IMR-90 (cell line): ENCODE results near the gene ANGPTL7. TPM values are rescaled to one million over a fixed set of nuclear protein-coding genes. Genes with fewer than 3 reads are reported as not detected.

Experiments
- ATAC-seq: fragments of 200-7000 bp; cut with Tn5 transposase; 2 replicates; pipeline ENCODE4 v1.9.1; 2020; ENCODE audit warnings: low read depth, mild to moderate bottlenecking, moderate library complexity
- BruUV-seq: library from RNA; stranded (reverse); fragments of 400-500 nt; replicated peaks from 2 replicates; lab custom pipeline; 2021; lab: Mats Ljungman, UMichigan
- CTCF ChIA-PET: fragments of 300-600 bp; formaldehyde crosslinking; extraction: SDS; loops from one replicate; lab custom pipeline; 2021; ENCODE audit warnings: antibody characterized with exemption; lab: Yijun Ruan, JAX
- POLR2A ChIA-PET: fragments of 300-600 bp; sonication (Branson Sonifier 250); formaldehyde crosslinking; loops from one replicate; lab custom pipeline; 2022; ENCODE audit warnings: antibody characterized with exemption; ENCODE audit not compliant: unreplicated experiment; lab: Charles Lee
- DNase-seq: peaks from one replicate; pipeline ENCODE4 v3.0.0; 2013
- H2AFZ ChIP-seq: replicated peaks from 2 replicates; pipeline ENCODE3; 2013; ENCODE audit warnings: low read length, mild to moderate bottlenecking; ENCODE audit not compliant: poor library complexity
- H2AK5ac ChIP-seq: 2 replicates; pipeline ENCODE4 v1.6.1; 2013; ENCODE audit warnings: low read depth, low read length, inconsistent platforms
- H2AK9ac ChIP-seq: replicated peaks from 2 replicates; pipeline ENCODE3; 2013; ENCODE audit warnings: mild to moderate bottlenecking, low read depth, low read length, moderate library complexity; ENCODE audit not compliant: poor library complexity
- H2BK120ac ChIP-seq: 2 replicates; pipeline ENCODE4 v1.6.1; 2013; ENCODE audit warnings: low read depth, low read length, inconsistent platforms
- H2BK15ac ChIP-seq: 3 replicates; pipeline ENCODE4 v1.6.1; 2013; ENCODE audit warnings: low read depth, low read length, inconsistent platforms
- H2BK20ac ChIP-seq: 2 replicates; pipeline ENCODE4 v1.6.1; 2013; ENCODE audit warnings: low read depth, mild to moderate bottlenecking, inconsistent platforms, low read length, moderate library complexity
- H2BK5ac ChIP-seq: 2 replicates; pipeline ENCODE4 v1.6.1; 2013; ENCODE audit warnings: mild to moderate bottlenecking, low read depth, low read length, inconsistent platforms; ENCODE audit not compliant: poor library complexity, severe bottlenecking
- H3K14ac ChIP-seq: replicated peaks from 2 replicates; pipeline ENCODE4 v1.6.1; 2013; ENCODE audit warnings: low read depth, low read length, inconsistent platforms
- H3K18ac ChIP-seq: 2 replicates; pipeline ENCODE4 v1.6.1; 2013; ENCODE audit warnings: low read depth, low read length, control low read depth
- H3K23ac ChIP-seq: 2 replicates; pipeline ENCODE4 v1.6.1; 2013; ENCODE audit warnings: low read depth, low read length, inconsistent platforms
- H3K27ac ChIP-seq: 2 replicates; pipeline ENCODE4 v1.5.1; 2013; ENCODE audit warnings: mild to moderate bottlenecking, control low read depth, low read length; ENCODE audit not compliant: insufficient read depth
- H3K27me3 ChIP-seq: 2 replicates; pipeline ENCODE4 v1.6.1; 2013; ENCODE audit warnings: low read length; ENCODE audit not compliant: control insufficient read depth, insufficient read depth
- H3K36me3 ChIP-seq: 2 replicates; pipeline ENCODE4 v1.6.1; 2013; ENCODE audit warnings: low read length, mixed read lengths; ENCODE audit not compliant: control insufficient read depth, insufficient read depth
- H3K4ac ChIP-seq: 2 replicates; pipeline ENCODE4 v1.6.1; 2013; ENCODE audit warnings: low read depth, low read length, inconsistent platforms
- H3K4me1 ChIP-seq: 2 replicates; pipeline ENCODE4 v1.6.1; 2013; ENCODE audit warnings: low read length, mixed read lengths; ENCODE audit not compliant: control insufficient read depth, insufficient read depth
- H3K4me2 ChIP-seq: 2 replicates; pipeline ENCODE4 v1.6.1; 2013; ENCODE audit warnings: low read depth, mild to moderate bottlenecking, control low read depth, low read length, moderate library complexity
- H3K4me3 ChIP-seq: 2 replicates; pipeline ENCODE4 v1.5.1; 2013; ENCODE audit warnings: low read depth, mild to moderate bottlenecking, control low read depth, low read length, moderate library complexity; ENCODE audit not compliant: insufficient read depth
- H3K56ac ChIP-seq: 2 replicates; pipeline ENCODE4 v1.6.1; 2013; ENCODE audit warnings: low read length, inconsistent platforms; ENCODE audit not compliant: insufficient read depth; ENCODE audit errors: extremely low read depth
- H3K79me1 ChIP-seq, 2 experiments: 2 replicates each; pipeline ENCODE4 v1.6.1; 2013; ENCODE audit warnings: low read length in 2 of 2, inconsistent platforms in 1 of 2, low read depth in 1 of 2
- H3K9ac ChIP-seq: 2 replicates; pipeline ENCODE4 v1.6.1; 2013; ENCODE audit warnings: low read depth, low read length, control low read depth
- H3K9me1 ChIP-seq: 2 replicates; pipeline ENCODE4 v1.6.1; 2013; ENCODE audit warnings: low read length, inconsistent platforms; ENCODE audit not compliant: insufficient read depth
- H3K9me3 ChIP-seq: 2 replicates; pipeline ENCODE4 v1.6.1; 2013; ENCODE audit warnings: low read length; ENCODE audit not compliant: control insufficient read depth, insufficient read depth
- H4K20me1 ChIP-seq: 2 replicates; pipeline ENCODE4 v1.6.1; 2013; ENCODE audit warnings: low read length, inconsistent platforms; ENCODE audit not compliant: insufficient read depth
- H4K5ac ChIP-seq: 2 replicates; pipeline ENCODE4 v1.6.1; 2013; ENCODE audit warnings: mild to moderate bottlenecking, low read depth, low read length, control low read depth
- H4K8ac ChIP-seq, 2 experiments: 2 replicates each; pipeline ENCODE4 v1.6.1; 2013; ENCODE audit warnings: low read depth in 2 of 2, low read length in 2 of 2, control low read depth in 1 of 2, inconsistent platforms in 1 of 2
- H4K91ac ChIP-seq: 2 replicates; pipeline ENCODE4 v1.6.1; 2013; ENCODE audit warnings: low read depth, low read length, inconsistent platforms; ENCODE audit not compliant: insufficient read depth
- CEBPB ChIP-seq: IDR thresholded peaks from 2 replicates; pipeline ENCODE4 v1.6.1; 2012; ENCODE audit warnings: low read depth, low read length, improper control_type of control experiment
- CHD1 ChIP-seq: IDR thresholded peaks from 2 replicates; pipeline ENCODE4 v1.6.1; 2012; ENCODE audit warnings: low read depth, low read length, improper control_type of control experiment
- MAZ ChIP-seq: IDR thresholded peaks from 2 replicates; pipeline ENCODE4 v1.6.1; 2012; ENCODE audit warnings: low read depth, mild to moderate bottlenecking, low read length, improper control_type of control experiment, moderate library complexity, borderline replicate concordance
- MXI1 ChIP-seq: IDR thresholded peaks from 2 replicates; pipeline ENCODE4 v1.6.1; 2012; ENCODE audit warnings: low read depth, mild to moderate bottlenecking, low read length, moderate library complexity, borderline replicate concordance
- RCOR1 ChIP-seq: IDR thresholded peaks from 2 replicates; pipeline ENCODE4 v1.6.1; 2012; ENCODE audit warnings: mild to moderate bottlenecking, low read length, improper control_type of control experiment; ENCODE audit not compliant: insufficient replicate concordance
- RFX5 ChIP-seq: IDR thresholded peaks from 2 replicates; pipeline ENCODE4 v1.8.0; 2012; ENCODE audit warnings: low read depth, mild to moderate bottlenecking, low read length, moderate library complexity
- SMC3 ChIP-seq: fragments of 150-350 bp; IDR thresholded peaks from 2 replicates; pipeline ENCODE4 v1.6.1; 2016; ENCODE audit warnings: low read depth, mild to moderate bottlenecking, antibody characterized with exemption, low read length, moderate library complexity
- WGBS, 2 experiments: methylation state at CpG; one replicate each; pipeline versions ENCODE4 v1.1.5 to v1.1.7; 2013; ENCODE audit warnings: missing lambda C conversion rate in 2 of 2; ENCODE audit not compliant: insufficient read length in 1 of 2; ENCODE audit errors: extremely low coverage in 2 of 2; 5-methylcytosine and 5-hydroxymethylcytosine counted together
- dilution Hi-C: fragments of 300-500 bp; cut with HindIII; formaldehyde crosslinking; loops from one replicate; pipeline ENCODE4 v1.14.3; 2018; ENCODE audit warnings: low sequenced_read_pairs; ENCODE audit not compliant: unreplicated experiment
- in situ Hi-C: fragments of 300-500 bp; cut with MboI; formaldehyde crosslinking; loops from 3 replicates; pipeline ENCODE4 v1.14.3; 2019; ENCODE audit warnings: low sequenced_read_pairs, inconsistent platforms, mixed read lengths
- intact Hi-C: fragments of 100-400 bp; cut with micrococcal nuclease; formaldehyde crosslinking; loops from 2 replicates; pipeline ENCODE4 v1.10.0; 2022
- polyA plus RNA-seq, 3 experiments: library from polyadenylated mRNA; depleted of rRNA; stranded (reverse); fragments of >200 nt; gene quantifications; 2 replicates each; pipeline ENCODE4 v1.2.3, GENCODE V29; 2012; ENCODE audit warnings: low replicate concordance in 1 of 3
- total RNA-seq: library from RNA; depleted of rRNA; stranded (reverse); fragments of >200 nt; gene quantifications from 2 replicates; pipeline ENCODE4 v1.2.3, GENCODE V29; 2012
- TF ChIP-seq, protein P1 (sequence below): fragments of 150-350 bp; IDR thresholded peaks from 2 replicates; pipeline ENCODE4 v1.6.1; 2017; ENCODE audit warnings: mild to moderate bottlenecking, antibody characterized with exemption, low read length, low read depth
- TF ChIP-seq, protein P2 (sequence below): fragments of 150-350 bp; IDR thresholded peaks from 2 replicates; pipeline ENCODE4 v1.6.1; 2016; ENCODE audit warnings: low read depth, mild to moderate bottlenecking, low read length, moderate library complexity, borderline replicate concordance
- TF ChIP-seq, protein P3 (sequence below): conservative IDR thresholded peaks from 2 replicates; pipeline ENCODE4 v1.5.1; 2012; ENCODE audit warnings: mild to moderate bottlenecking, low read depth, low read length, improper control_type of control experiment

The ANGPTL7 gene
- total and polyA plus RNA-seq, 2 of the 4 experiments (the other 2 are of a cell fraction) = under 0.01 TPM; not detected in 1

DNA sequence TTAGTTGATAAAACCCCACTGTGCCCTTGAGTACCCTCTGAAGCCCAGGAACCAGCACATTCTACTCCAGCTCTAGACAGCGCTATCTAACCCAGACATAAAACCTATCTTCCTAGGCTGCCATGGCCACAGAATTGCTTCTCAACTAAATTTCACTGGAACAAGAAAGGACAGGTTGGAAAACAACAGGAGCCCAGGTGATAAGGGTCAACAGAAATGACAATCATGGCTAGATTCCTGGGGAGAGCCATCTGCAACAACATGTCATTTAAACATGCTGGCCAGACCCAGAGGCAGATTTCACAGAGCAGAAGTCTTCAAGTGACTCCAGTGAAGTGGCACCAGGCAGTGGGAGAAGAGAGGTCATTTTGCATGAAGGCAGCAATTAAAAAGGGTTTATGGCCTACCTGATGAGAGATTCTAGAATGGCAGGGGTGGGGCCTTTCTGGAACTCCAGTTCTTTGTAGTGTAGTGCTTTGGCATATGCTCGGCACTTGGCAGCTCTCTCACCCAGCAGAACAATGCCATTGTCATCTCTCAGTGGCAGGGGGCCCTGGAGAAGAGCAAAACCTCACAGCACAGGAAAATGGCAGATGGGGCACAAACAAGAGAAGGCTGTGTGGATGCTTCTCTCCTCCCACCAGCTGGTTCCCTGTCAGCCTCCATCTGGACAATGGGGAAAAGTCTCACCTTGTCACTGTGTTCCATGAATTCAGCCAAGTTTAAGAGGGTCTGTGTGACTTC is 9.9 kb downstream of the ANGPTL7 start:
- intact Hi-C loops = no loop called here
- Histone ChIP-seq H3K9me1 (no peaks in the 10 kb centered on the region), H4K8ac (no peak overlapping the region), H3K4me1 (no peaks in the 10 kb centered on the region), H2AK9ac (no peak overlapping the region), H3K4ac (no peak overlapping the region), H3K14ac (no peak overlapping the region), H4K20me1 (no peaks in the 10 kb centered on the region), H3K27ac (no peak overlapping the region), H3K36me3 (peaks cover 31% of the 10 kb centered on the region), H3K9me3 (no peaks in the 10 kb centered on the region), H3K18ac (no peak overlapping the region), H4K5ac (no peak overlapping the region), H3K27me3 (no peaks in the 10 kb centered on the region), H3K4me2 (no peak overlapping the region), H2BK5ac (no peak overlapping the region), H3K9ac (no peak overlapping the region), H3K56ac (no peak overlapping the region), H2AK5ac (no peak overlapping the region), H3K4me3 (no peak overlapping the region), H2AFZ (no peak overlapping the region), H2BK20ac (no peak overlapping the region), H3K23ac (no peak overlapping the region), H2BK120ac (no peak overlapping the region), H4K91ac (no peak overlapping the region), H3K79me1 (peaks cover 0 to 6% of the 10 kb centered on the region in 2 experiments; a peak in 1 of 4 replicates), H2BK15ac (no peak overlapping the region)
- no TSS peak for BruUV-seq
- ChIA-PET CTCF (no interaction called here), POLR2A (no interaction called here)
- TF ChIP-seq, protein P1, sequence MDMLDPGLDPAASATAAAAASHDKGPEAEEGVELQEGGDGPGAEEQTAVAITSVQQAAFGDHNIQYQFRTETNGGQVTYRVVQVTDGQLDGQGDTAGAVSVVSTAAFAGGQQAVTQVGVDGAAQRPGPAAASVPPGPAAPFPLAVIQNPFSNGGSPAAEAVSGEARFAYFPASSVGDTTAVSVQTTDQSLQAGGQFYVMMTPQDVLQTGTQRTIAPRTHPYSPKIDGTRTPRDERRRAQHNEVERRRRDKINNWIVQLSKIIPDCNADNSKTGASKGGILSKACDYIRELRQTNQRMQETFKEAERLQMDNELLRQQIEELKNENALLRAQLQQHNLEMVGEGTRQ = no peak
- TF ChIP-seq RFX5 (no peak), MXI1 (no peak), SMC3 (no peak), MAZ (no peak), CHD1 (no peak), RCOR1 (no peak), CEBPB (no peak)
- TF ChIP-seq, protein P2, sequence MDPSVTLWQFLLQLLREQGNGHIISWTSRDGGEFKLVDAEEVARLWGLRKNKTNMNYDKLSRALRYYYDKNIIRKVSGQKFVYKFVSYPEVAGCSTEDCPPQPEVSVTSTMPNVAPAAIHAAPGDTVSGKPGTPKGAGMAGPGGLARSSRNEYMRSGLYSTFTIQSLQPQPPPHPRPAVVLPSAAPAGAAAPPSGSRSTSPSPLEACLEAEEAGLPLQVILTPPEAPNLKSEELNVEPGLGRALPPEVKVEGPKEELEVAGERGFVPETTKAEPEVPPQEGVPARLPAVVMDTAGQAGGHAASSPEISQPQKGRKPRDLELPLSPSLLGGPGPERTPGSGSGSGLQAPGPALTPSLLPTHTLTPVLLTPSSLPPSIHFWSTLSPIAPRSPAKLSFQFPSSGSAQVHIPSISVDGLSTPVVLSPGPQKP = no peak
- TF ChIP-seq, protein P3, sequence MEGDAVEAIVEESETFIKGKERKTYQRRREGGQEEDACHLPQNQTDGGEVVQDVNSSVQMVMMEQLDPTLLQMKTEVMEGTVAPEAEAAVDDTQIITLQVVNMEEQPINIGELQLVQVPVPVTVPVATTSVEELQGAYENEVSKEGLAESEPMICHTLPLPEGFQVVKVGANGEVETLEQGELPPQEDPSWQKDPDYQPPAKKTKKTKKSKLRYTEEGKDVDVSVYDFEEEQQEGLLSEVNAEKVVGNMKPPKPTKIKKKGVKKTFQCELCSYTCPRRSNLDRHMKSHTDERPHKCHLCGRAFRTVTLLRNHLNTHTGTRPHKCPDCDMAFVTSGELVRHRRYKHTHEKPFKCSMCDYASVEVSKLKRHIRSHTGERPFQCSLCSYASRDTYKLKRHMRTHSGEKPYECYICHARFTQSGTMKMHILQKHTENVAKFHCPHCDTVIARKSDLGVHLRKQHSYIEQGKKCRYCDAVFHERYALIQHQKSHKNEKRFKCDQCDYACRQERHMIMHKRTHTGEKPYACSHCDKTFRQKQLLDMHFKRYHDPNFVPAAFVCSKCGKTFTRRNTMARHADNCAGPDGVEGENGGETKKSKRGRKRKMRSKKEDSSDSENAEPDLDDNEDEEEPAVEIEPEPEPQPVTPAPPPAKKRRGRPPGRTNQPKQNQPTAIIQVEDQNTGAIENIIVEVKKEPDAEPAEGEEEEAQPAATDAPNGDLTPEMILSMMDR = no peak
- no CpG with 5 or more reads among the region's 2 CpGs for WGBS, 2 experiments
- dilution Hi-C loops = no loop called here
- in situ Hi-C loops = no loop called here
- DNase-seq (no peak), ATAC-seq (no peak)
